NAMALWA (cell line): ENCODE data around the gene CTNNA2.
"Not testable (repeated sequence)": the region's sequence is repeated elsewhere in the genome, so short reads cannot be mapped to it uniquely, and the experiment has no call there.

Experiments used
- DNase-seq: peaks from one replicate; pipeline ENCODE4 v3.0.0-alpha.2; 2015; ENCODE audit warnings: low spot score

Gene CTNNA2

GRCh38 chr2:80203929-80204328, 691.1 kb downstream of the CTNNA2 start:
- not testable (repeated sequence) for DNase-seq

GRCh38 chr2:80205498-80205897, 692.6 kb downstream of the CTNNA2 start:
- no peak for DNase-seq

- no peak for DNase-seq
These were observed 696.6 kb downstream of the CTNNA2 start for GRCh38 chr2:80209458-80209857.

GRCh38 chr2:80217446-80217845, 704.6 kb downstream of the CTNNA2 start:
- no peak for DNase-seq

- no peak for DNase-seq
These were observed 709.8 kb downstream of the CTNNA2 start for GRCh38 chr2:80222644-80223043.

GRCh38 chr2:80231421-80231820, 718.6 kb downstream of the CTNNA2 start:
- no peak for DNase-seq

- DNase-seq, result no peak
These were observed 720.5 kb downstream of the CTNNA2 start for GRCh38 chr2:80233333-80233732.

- peak; percentile 52 for DNase-seq
These were observed 726.0 kb downstream of the CTNNA2 start for GRCh38 chr2:80238692-80239469.

- DNase-seq, result no peak
These were observed 729.6 kb downstream of the CTNNA2 start for GRCh38 chr2:80242355-80242910.

GRCh38 chr2:80244905-80245584, 732.2 kb downstream of the CTNNA2 start:
- no peak for DNase-seq

- DNase-seq, result no peak
These were observed 733.7 kb downstream of the CTNNA2 start for GRCh38 chr2:80246534-80246933.

GRCh38 chr2:80247339-80247738, 734.5 kb downstream of the CTNNA2 start:
- DNase-seq, result no peak

GRCh38 chr2:80248146-80248545, 735.3 kb downstream of the CTNNA2 start:
- no peak for DNase-seq

- DNase-seq, result no peak
These were observed 739.6 kb downstream of the CTNNA2 start for GRCh38 chr2:80252294-80252986.

GRCh38 chr2:80255918-80256781, 743.3 kb downstream of the CTNNA2 start:
- peak; percentile 11 for DNase-seq

- no peak for DNase-seq
These were observed 743.9 kb downstream of the CTNNA2 start for GRCh38 chr2:80256782-80257167.

GRCh38 chr2:80257450-80257849, 744.6 kb downstream of the CTNNA2 start:
- DNase-seq, result no peak

GRCh38 chr2:80258341-80258740, 745.5 kb downstream of the CTNNA2 start:
- DNase-seq, result no peak

GRCh38 chr2:80258793-80259192, 745.9 kb downstream of the CTNNA2 start:
- DNase-seq, result no peak

GRCh38 chr2:80259292-80259691, 746.4 kb downstream of the CTNNA2 start:
- no peak for DNase-seq

GRCh38 chr2:80266231-80266630, 753.4 kb downstream of the CTNNA2 start:
- DNase-seq, result no peak

- DNase-seq, result no peak
These were observed 757.0 kb downstream of the CTNNA2 start for GRCh38 chr2:80269806-80270205.
